ENCODE data around the gene SLC16A9. TPM values are rescaled to one million over a fixed set of nuclear protein-coding genes. Genes with fewer than 3 reads are reported as not detected.

The SLC16A9 gene
- total RNA-seq, 1 experiment from 2014 or later, result 4.1 TPM

DNA sequence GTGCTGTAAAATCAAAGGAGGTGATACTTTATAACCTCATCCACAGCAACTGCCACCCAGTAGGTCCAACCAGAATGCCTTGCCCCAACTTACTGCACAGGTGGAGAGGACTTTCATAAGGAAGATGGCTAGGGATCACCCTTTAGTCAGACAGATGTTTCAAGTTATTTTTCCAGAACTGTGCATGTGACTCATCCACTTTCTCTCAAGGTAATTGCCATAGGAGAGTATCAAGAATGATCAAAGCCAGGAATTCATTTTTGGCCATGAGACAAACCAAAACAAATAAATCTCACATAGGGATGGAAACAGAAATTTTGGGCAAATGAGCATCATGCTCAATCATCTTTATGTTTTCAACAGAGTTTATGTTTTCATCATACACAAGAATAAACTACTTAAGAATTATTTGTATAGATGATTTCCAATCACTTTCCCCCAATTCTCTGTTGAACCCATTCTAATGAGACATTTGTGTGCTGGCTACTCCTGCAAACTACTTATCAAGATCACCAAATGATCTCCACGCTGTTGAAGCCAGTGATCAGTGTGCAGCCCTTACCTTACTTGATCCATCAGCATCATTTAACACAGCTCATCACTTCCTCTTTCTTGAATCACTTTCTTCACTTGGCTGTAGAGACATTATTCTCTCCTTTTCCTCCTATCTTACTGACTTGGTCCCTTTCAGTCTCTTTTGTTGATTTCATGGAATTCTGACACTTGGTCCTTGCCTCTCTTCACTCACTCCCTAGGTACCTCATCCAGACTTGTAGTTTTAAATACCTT lies 74.0 kb downstream of the SLC16A9 start:
- no peak overlapping the region for H3K9ac ChIP-seq (ENCODE audit: extremely low read depth, insufficient read length, low read length)
- H2BK15ac ChIP-seq (ENCODE audit: low read depth, low read length), result no peak overlapping the region
- no peak overlapping the region for H3K4ac ChIP-seq (ENCODE audit: low read depth, low read length)
- H2AK5ac ChIP-seq (ENCODE audit: insufficient read length, low read length), result no peak overlapping the region
- no peak overlapping the region for H2BK12ac ChIP-seq (ENCODE audit: insufficient read length, low read depth, low read length)
- no peak overlapping the region for H3K56ac ChIP-seq (ENCODE audit: insufficient read length, low read depth, low read length)
- no peak for DNase-seq
- no peak overlapping the region for H2BK20ac ChIP-seq (ENCODE audit: low read depth, low read length, poor library complexity, severe bottlenecking)
- H3K9me3 ChIP-seq (ENCODE audit: control insufficient read depth, low read depth, low read length), result no peaks in the 10 kb centered on the region
- Mint-ChIP-seq H3K4me1 (peaks cover 4 to 9% of the 10 kb centered on the region in 2 experiments; a peak in 2 of 4 replicates), H3K4me3 (no peak overlapping the region), H3K36me3 (ENCODE audit: insufficient read depth in 1 of 3, low read depth in 3 of 3) (peaks cover 3 to 17% (median 3%) of the 10 kb centered on the region in 3 experiments; a peak in 4 of 7 replicates), H3K9me3 (peaks cover 7 to 11% of the 10 kb centered on the region in 2 experiments), H3K27ac (no peak overlapping the region), H3K27me3 (ENCODE audit: low read depth) (no peaks in the 10 kb centered on the region)
- H4K5ac ChIP-seq (ENCODE audit: insufficient read length, low read depth, low read length), result no peak overlapping the region
- H3T11ph ChIP-seq (ENCODE audit: low read length), result no peak overlapping the region
- no peaks in the 10 kb centered on the region for H3K79me2 ChIP-seq (ENCODE audit: insufficient read depth, low read length)
- H3K4me2 ChIP-seq (ENCODE audit: insufficient read depth, insufficient read length, low read length), result no peak overlapping the region
- no peak overlapping the region for H2AFZ ChIP-seq (ENCODE audit: low read length)
- H4K91ac ChIP-seq (ENCODE audit: insufficient read length, low read depth, low read length), result no peak overlapping the region
- TF ChIP-seq, protein P1, sequence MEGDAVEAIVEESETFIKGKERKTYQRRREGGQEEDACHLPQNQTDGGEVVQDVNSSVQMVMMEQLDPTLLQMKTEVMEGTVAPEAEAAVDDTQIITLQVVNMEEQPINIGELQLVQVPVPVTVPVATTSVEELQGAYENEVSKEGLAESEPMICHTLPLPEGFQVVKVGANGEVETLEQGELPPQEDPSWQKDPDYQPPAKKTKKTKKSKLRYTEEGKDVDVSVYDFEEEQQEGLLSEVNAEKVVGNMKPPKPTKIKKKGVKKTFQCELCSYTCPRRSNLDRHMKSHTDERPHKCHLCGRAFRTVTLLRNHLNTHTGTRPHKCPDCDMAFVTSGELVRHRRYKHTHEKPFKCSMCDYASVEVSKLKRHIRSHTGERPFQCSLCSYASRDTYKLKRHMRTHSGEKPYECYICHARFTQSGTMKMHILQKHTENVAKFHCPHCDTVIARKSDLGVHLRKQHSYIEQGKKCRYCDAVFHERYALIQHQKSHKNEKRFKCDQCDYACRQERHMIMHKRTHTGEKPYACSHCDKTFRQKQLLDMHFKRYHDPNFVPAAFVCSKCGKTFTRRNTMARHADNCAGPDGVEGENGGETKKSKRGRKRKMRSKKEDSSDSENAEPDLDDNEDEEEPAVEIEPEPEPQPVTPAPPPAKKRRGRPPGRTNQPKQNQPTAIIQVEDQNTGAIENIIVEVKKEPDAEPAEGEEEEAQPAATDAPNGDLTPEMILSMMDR (conservative IDR thresholded peaks at IDR 0.05), result no peak
- no peak overlapping the region for H3K18ac ChIP-seq (ENCODE audit: insufficient read length, low read depth, low read length)
- no peaks in the 10 kb centered on the region for H3K27me3 ChIP-seq (ENCODE audit: insufficient read depth, low read length)
- H2BK120ac ChIP-seq (ENCODE audit: low read depth, low read length, poor library complexity, severe bottlenecking), result no peak overlapping the region
- H3K23ac ChIP-seq (ENCODE audit: insufficient read length, low read depth, low read length), result no peak overlapping the region
- H3K4me1 ChIP-seq (ENCODE audit: insufficient read depth, low read length), result no peaks in the 10 kb centered on the region
- no peak overlapping the region for H2BK5ac ChIP-seq (ENCODE audit: insufficient read length, low read length)
- no peak overlapping the region for H3K14ac ChIP-seq (ENCODE audit: insufficient read depth, low read length)
- H4K8ac ChIP-seq (replicated peaks; ENCODE audit: insufficient read length, low read depth, low read length), result no peak overlapping the region
- no peaks in the 10 kb centered on the region for H3K23me2 ChIP-seq (ENCODE audit: insufficient read length, low read depth, low read length, poor library complexity, severe bottlenecking)
- no peaks in the 10 kb centered on the region for H4K20me1 ChIP-seq (ENCODE audit: control insufficient read depth, insufficient read depth, insufficient read length)
- no peak overlapping the region for H3K27ac ChIP-seq (ENCODE audit: insufficient read length, low read depth, low read length)
- no CpG with 5 or more reads among the region's 1 CpG for WGBS (ENCODE audit: extremely low coverage, insufficient read length, low lambda C conversion rate)
- H3K79me1 ChIP-seq (ENCODE audit: insufficient read depth, low read depth, low read length, poor library complexity, severe bottlenecking), result no peaks in the 10 kb centered on the region

Measured in H9 (cell line).